Endothelial cell of umbilical vein (primary cell): ENCODE measurements around the gene ARHGEF1. TPM values are rescaled to one million over a fixed set of nuclear protein-coding genes. Genes with fewer than 3 reads are reported as not detected.

ENCODE experiments used
- BruUV-seq: library from RNA; stranded (reverse); fragments of 400-500 nt; replicated peaks from 2 replicates; lab custom pipeline; 2021; lab: Mats Ljungman, UMichigan
- CTCF ChIA-PET: fragments of 300-600, 350-600 bp; sonication (Branson Sonifier 250); formaldehyde crosslinking; loops from one replicate; lab custom pipeline; 2021; ENCODE audit warnings: antibody characterized with exemption, inconsistent platforms; lab: Charles Lee
- POLR2A ChIA-PET: fragments of 300-600, 350-600 bp; sonication (Branson Sonifier 250); formaldehyde crosslinking; loops from one replicate; lab custom pipeline; 2021; ENCODE audit warnings: antibody characterized with exemption, inconsistent platforms; lab: Charles Lee
- DNase-seq: peaks from one replicate; pipeline ENCODE4 v3.0.0-alpha.2; 2011; ENCODE audit warnings: low read depth, low spot score
- FAIRE-seq: peaks from 2 replicates; lab custom pipeline; 2011; peaks lifted over from hg19 to GRCh38; lab: Jason Lieb, UNC
- H2AFZ ChIP-seq: 2 replicates; pipeline ENCODE4 v1.6.0; 2012; ENCODE audit warnings: low read depth, low read length, control low read depth, inconsistent platforms
- H3K27ac ChIP-seq: 2 replicates; pipeline ENCODE4 v1.5.1; 2011; ENCODE audit warnings: low read depth, mild to moderate bottlenecking, control low read depth, low read length, moderate library complexity; ENCODE audit not compliant: insufficient read depth
- H3K27me3 ChIP-seq, 2 experiments: 2 replicates each; pipeline versions ENCODE4 v1.6.0 to v1.6.1; 2011; ENCODE audit warnings: low read length in 2 of 2, mixed read lengths in 1 of 2; ENCODE audit not compliant: control insufficient read depth in 2 of 2, insufficient read depth in 2 of 2
- H3K36me3 ChIP-seq, 2 experiments: 2 replicates in 1 of 2; 3 replicates in 1 of 2; pipeline ENCODE4 v1.5.1; 2011; ENCODE audit warnings: low read length in 2 of 2, mild to moderate bottlenecking in 1 of 2, moderate library complexity in 1 of 2; ENCODE audit not compliant: control insufficient read depth in 2 of 2, insufficient read depth in 2 of 2; ENCODE audit errors: extremely low read depth in 1 of 2
- H3K4me1 ChIP-seq: 3 replicates; pipeline ENCODE4 v1.5.1; 2011; ENCODE audit warnings: mild to moderate bottlenecking, low read length; ENCODE audit not compliant: control insufficient read depth, insufficient read depth; ENCODE audit errors: extremely low read depth
- H3K4me2 ChIP-seq: 2 replicates; pipeline ENCODE4 v1.6.1; 2011; ENCODE audit warnings: low read length, control low read depth, mixed read lengths; ENCODE audit not compliant: insufficient read depth
- H3K4me3 ChIP-seq, 3 experiments: fragments of 200-600 bp in 1 of 3; sonication (generic), shearing (Covaris generic) in 1 of 3; replicated peaks in 1 of 3; 2 replicates each; pipeline ENCODE4 v1.5.1; 2011 to 2016; ENCODE audit warnings: control low read depth in 3 of 3, low read length in 3 of 3, mild to moderate bottlenecking in 2 of 3, inconsistent platforms in 1 of 3, low read depth in 1 of 3, moderate library complexity in 1 of 3; ENCODE audit not compliant: insufficient read depth in 1 of 3
- H3K79me2 ChIP-seq: 2 replicates; pipeline ENCODE4 v1.6.0; 2012; ENCODE audit warnings: low read length, inconsistent platforms; ENCODE audit not compliant: control insufficient read depth, insufficient read depth
- H3K9ac ChIP-seq: replicated peaks from 2 replicates; pipeline ENCODE3; 2011; ENCODE audit warnings: low read length, control low read depth; ENCODE audit not compliant: insufficient read depth; ENCODE audit errors: extremely low read depth
- H3K9me1 ChIP-seq: replicated peaks from 3 replicates; pipeline ENCODE4 v1.6.0; 2011; ENCODE audit warnings: mild to moderate bottlenecking, low read length; ENCODE audit not compliant: control insufficient read depth, insufficient read depth; ENCODE audit errors: extremely low read depth
- H3K9me3 ChIP-seq: replicated peaks from 2 replicates; pipeline ENCODE4 v1.5.1; 2012; ENCODE audit warnings: low read length, inconsistent platforms; ENCODE audit not compliant: control insufficient read depth, insufficient read depth
- H4K20me1 ChIP-seq: replicated peaks from 2 replicates; pipeline ENCODE3; 2011; ENCODE audit warnings: mild to moderate bottlenecking, low read length; ENCODE audit not compliant: control insufficient read depth, insufficient read depth; ENCODE audit errors: extremely low read depth
- EZH2 ChIP-seq: IDR thresholded peaks from 2 replicates; pipeline ENCODE4 v1.6.1; 2012; ENCODE audit warnings: borderline replicate concordance, low read depth, mild to moderate bottlenecking, moderate library complexity, low read length, inconsistent platforms; ENCODE audit not compliant: severe bottlenecking
- FOS ChIP-seq: IDR thresholded peaks from 2 replicates; pipeline ENCODE4 v1.6.1; 2011; ENCODE audit warnings: mild to moderate bottlenecking, low read length, moderate library complexity, borderline replicate concordance; ENCODE audit not compliant: insufficient read depth
- dilution Hi-C: fragments of 300-500 bp; cut with MboI; formaldehyde crosslinking; loops from one replicate; pipeline ENCODE4 v1.15.0; 2019; ENCODE audit warnings: low sequenced_read_pairs; ENCODE audit not compliant: extremely low pct_ligation_motif_present
- intact Hi-C: fragments of 100-400 bp; cut with micrococcal nuclease; formaldehyde crosslinking; loops from one replicate; pipeline ENCODE4 v1.10.0; 2022
- polyA plus RNA-seq, 4 experiments: library from polyadenylated mRNA; depleted of rRNA in 3 of 4; stranded (reverse) in 3 of 4; unstranded in 1 of 4; fragments of >200 nt; gene quantifications; 2 replicates each; pipeline versions ENCODE4 v1.2.1 to v1.2.3, GENCODE V29; 2011 to 2012; ENCODE audit warnings: missing spikeins in 1 of 4
- total RNA-seq: library from RNA; stranded (reverse); gene quantifications from 2 replicates; pipeline ENCODE4 v1.2.3, GENCODE V29; 2021
- TF ChIP-seq, protein P1 (sequence below): IDR thresholded peaks from 2 replicates; pipeline ENCODE4 v1.6.1; 2011; ENCODE audit not compliant: insufficient read depth, insufficient read length
- TF ChIP-seq, protein P2 (sequence below), 2 donors: IDR thresholded peaks; 1 replicate in 1 of 2; 2 replicates in 1 of 2; pipeline ENCODE4 v1.5.1; 2011; ENCODE audit warnings: low read length in 2 of 2, mild to moderate bottlenecking in 2 of 2, moderate library complexity in 2 of 2, control low read depth in 1 of 2, inconsistent platforms in 1 of 2, low read depth in 1 of 2; ENCODE audit not compliant: insufficient read depth in 1 of 2; ENCODE audit errors: extremely low read depth in 1 of 2

The ARHGEF1 gene
- total and polyA plus RNA-seq, 2 donors (not counting 3 experiments of a cell fraction or from before 2014, with no cell fraction given), result 65.4 to 123 TPM

DNA sequence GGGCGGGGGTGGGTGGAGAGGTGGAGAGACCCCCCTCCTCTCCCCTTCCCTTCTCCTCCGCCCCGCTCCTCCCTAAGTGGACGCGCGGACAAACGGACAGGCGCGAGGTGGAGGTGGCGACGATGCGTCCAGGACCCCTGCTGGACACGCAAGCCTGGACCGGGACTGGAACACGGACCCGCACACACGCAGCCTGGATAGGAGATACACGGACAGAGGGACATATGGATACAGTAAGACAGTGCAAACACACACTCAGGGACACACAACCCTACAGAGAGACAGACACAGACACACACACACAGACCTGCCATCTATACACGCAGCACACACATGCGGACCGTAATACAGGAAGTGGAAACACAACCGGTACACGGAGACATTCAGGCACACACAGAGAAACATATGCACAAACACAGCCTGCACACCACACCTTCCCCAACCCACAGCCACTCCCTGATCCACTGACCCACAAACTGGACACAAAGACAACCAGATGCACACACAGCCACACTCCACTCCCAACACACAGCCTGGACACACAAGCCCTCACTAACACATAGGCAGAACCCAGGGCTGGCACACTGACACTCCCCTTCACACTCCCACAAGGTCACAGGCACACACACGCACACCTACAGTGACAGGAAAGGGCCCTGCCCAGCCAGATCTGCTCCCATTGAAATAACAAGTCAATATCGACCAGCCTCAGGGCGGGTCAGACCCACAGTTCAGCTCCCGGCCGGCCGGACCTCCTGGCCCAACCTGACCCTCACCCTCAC lies 46.0 kb downstream of the ARHGEF1 start:
- Histone ChIP-seq H3K4me3 (peak overlapping the region in 1 of 3 experiments; percentile 2), H3K4me2 (no peak overlapping the region), H3K27ac (no peak overlapping the region), H2AFZ (no peak overlapping the region), H3K36me3 (no peaks in the 10 kb centered on the region), H4K20me1 (no peaks in the 10 kb centered on the region), H3K27me3 (peaks cover 69 to 73% of the 10 kb centered on the region in 2 experiments), H3K9me1 (no peaks in the 10 kb centered on the region), H3K79me2 (no peaks in the 10 kb centered on the region), H3K4me1 (no peaks in the 10 kb centered on the region), H3K9me3 (no peaks in the 10 kb centered on the region), H3K9ac (no peak overlapping the region)
- DNase-seq, result no peak
- ChIA-PET POLR2A (no interaction called here), CTCF (interaction anchor here (0.6 to 1.5 kb wide), 3 partner anchors 45 to 57 kb away, joined by 3 to 8 read pairs (median 3); no protein-coding TSS in a partner anchor)
- intact Hi-C loops (no loop called here), dilution Hi-C loops (no loop called here)
- FAIRE-seq, result no peak
- no TSS peak for BruUV-seq
- TF ChIP-seq, protein P1, sequence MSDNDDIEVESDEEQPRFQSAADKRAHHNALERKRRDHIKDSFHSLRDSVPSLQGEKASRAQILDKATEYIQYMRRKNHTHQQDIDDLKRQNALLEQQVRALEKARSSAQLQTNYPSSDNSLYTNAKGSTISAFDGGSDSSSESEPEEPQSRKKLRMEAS, result no peak
- TF ChIP-seq, protein P2, sequence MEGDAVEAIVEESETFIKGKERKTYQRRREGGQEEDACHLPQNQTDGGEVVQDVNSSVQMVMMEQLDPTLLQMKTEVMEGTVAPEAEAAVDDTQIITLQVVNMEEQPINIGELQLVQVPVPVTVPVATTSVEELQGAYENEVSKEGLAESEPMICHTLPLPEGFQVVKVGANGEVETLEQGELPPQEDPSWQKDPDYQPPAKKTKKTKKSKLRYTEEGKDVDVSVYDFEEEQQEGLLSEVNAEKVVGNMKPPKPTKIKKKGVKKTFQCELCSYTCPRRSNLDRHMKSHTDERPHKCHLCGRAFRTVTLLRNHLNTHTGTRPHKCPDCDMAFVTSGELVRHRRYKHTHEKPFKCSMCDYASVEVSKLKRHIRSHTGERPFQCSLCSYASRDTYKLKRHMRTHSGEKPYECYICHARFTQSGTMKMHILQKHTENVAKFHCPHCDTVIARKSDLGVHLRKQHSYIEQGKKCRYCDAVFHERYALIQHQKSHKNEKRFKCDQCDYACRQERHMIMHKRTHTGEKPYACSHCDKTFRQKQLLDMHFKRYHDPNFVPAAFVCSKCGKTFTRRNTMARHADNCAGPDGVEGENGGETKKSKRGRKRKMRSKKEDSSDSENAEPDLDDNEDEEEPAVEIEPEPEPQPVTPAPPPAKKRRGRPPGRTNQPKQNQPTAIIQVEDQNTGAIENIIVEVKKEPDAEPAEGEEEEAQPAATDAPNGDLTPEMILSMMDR (IDR thresholded peaks at IDR 0.05; ENCODE audit: extremely low read depth in 1 of 2, insufficient read depth in 1 of 2, low read depth in 1 of 2, low read length in 2 of 2), result peak in 1 of 2 donors; percentile 15
- TF ChIP-seq EZH2 (peak; percentile 93), FOS (no peak)
